ENCODE measurements around the gene SYT9. TPM values are rescaled to one million over a fixed set of nuclear protein-coding genes. Genes with fewer than 3 reads are reported as not detected.

The SYT9 gene
- total RNA-seq, 1 experiment from 2014 or later = not detected

DNA sequence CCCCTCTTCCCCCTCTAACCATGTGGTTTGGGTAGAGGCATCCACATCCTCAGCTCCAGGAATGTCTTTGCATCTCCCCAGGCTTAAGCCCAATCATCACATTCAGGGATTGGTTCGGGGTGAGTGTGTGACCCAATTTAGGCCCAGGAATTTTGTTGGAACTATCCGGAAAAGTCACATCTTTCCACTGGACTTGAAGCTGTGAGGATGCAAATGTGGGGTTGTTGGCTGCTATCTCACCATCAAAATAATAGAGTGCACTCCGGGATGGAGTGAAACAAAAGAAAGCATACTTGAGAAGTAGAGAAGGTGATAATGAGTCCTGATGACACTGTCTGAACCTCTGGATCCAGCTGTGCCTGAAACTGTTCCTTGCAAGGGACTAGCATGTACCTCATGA is 199.8 kb downstream of the SYT9 start:
- no TSS peak for BruUV-seq (replicated peaks)
- ChIA-PET CTCF (interaction anchor here (0.6 to 10.8 kb wide), 7 partner anchors 10 to 697 kb away, joined by 3 to 102 read pairs (median 4); no protein-coding TSS in a partner anchor), POLR2A (no interaction called here)
- DNase-seq (ENCODE audit: unreplicated experiment) = no peak
- intact Hi-C loops (cut with micrococcal nuclease) = no loop called here
- no peaks in the 10 kb centered on the region for H3K27me3 Mint-ChIP-seq (ENCODE audit: insufficient read depth, unreplicated experiment)
- H3K4me3 Mint-ChIP-seq (ENCODE audit: unreplicated experiment) = no peak overlapping the region
- H3K9me3 Mint-ChIP-seq (ENCODE audit: unreplicated experiment) = no peaks in the 10 kb centered on the region
- H3K27ac Mint-ChIP-seq (ENCODE audit: low read depth, unreplicated experiment) = no peak overlapping the region
- H3K4me1 Mint-ChIP-seq (ENCODE audit: insufficient read depth, unreplicated experiment) = no peaks in the 10 kb centered on the region
- TF ChIP-seq, protein P1, sequence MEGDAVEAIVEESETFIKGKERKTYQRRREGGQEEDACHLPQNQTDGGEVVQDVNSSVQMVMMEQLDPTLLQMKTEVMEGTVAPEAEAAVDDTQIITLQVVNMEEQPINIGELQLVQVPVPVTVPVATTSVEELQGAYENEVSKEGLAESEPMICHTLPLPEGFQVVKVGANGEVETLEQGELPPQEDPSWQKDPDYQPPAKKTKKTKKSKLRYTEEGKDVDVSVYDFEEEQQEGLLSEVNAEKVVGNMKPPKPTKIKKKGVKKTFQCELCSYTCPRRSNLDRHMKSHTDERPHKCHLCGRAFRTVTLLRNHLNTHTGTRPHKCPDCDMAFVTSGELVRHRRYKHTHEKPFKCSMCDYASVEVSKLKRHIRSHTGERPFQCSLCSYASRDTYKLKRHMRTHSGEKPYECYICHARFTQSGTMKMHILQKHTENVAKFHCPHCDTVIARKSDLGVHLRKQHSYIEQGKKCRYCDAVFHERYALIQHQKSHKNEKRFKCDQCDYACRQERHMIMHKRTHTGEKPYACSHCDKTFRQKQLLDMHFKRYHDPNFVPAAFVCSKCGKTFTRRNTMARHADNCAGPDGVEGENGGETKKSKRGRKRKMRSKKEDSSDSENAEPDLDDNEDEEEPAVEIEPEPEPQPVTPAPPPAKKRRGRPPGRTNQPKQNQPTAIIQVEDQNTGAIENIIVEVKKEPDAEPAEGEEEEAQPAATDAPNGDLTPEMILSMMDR (IDR thresholded peaks at IDR 0.05; ENCODE audit: unreplicated experiment) = no peak
- H3K36me3 Mint-ChIP-seq (ENCODE audit: insufficient read depth, unreplicated experiment) = no peaks in the 10 kb centered on the region

DNA sequence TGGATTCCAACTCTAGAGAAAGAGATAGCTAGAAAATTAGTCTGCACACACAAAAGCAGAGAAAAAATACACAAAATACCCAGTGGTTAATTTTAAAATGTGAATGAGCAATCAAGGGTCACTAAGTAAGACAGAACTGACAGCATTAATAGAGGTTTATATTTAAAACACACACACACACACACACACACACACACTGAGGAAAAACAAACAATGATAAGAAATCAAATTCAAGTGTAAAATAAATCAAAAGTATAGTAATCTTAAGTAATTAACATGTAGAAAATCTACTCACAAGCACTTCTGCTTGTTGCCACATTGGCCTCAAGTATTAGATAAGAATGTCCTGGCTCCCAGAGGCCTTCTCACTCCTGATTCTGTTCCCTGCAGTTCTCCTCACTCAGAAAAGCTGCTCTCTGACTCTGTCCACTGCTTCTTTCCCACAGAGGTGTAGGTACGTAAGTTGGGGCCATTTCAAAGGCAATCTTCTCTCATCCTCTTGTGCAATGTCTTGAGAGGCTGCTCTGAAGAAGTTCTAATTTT is 200.3 kb downstream of the SYT9 start:
- no TSS peak for BruUV-seq (replicated peaks)
- H3K27me3 Mint-ChIP-seq (ENCODE audit: insufficient read depth, unreplicated experiment) = no peaks in the 10 kb centered on the region
- no peaks in the 10 kb centered on the region for H3K9me3 Mint-ChIP-seq (ENCODE audit: unreplicated experiment)
- intact Hi-C loops (cut with micrococcal nuclease) = no loop called here
- H3K4me3 Mint-ChIP-seq (ENCODE audit: unreplicated experiment) = no peak overlapping the region
- CTCF ChIA-PET = interaction anchor here (0.7 to 10.8 kb wide), 5 partner anchors 10 to 697 kb away, joined by 3 to 102 read pairs (median 4); no protein-coding TSS in a partner anchor
- TF ChIP-seq, protein P1 (IDR thresholded peaks at IDR 0.05; ENCODE audit: unreplicated experiment) = no peak
- peaks cover 3% of the 10 kb centered on the region for H3K4me1 Mint-ChIP-seq (ENCODE audit: insufficient read depth, unreplicated experiment)
- no peak overlapping the region for H3K27ac Mint-ChIP-seq (ENCODE audit: low read depth, unreplicated experiment)
- DNase-seq (ENCODE audit: unreplicated experiment) = no peak
- no peaks in the 10 kb centered on the region for H3K36me3 Mint-ChIP-seq (ENCODE audit: insufficient read depth, unreplicated experiment)
- POLR2A ChIA-PET = no interaction called here

DNA sequence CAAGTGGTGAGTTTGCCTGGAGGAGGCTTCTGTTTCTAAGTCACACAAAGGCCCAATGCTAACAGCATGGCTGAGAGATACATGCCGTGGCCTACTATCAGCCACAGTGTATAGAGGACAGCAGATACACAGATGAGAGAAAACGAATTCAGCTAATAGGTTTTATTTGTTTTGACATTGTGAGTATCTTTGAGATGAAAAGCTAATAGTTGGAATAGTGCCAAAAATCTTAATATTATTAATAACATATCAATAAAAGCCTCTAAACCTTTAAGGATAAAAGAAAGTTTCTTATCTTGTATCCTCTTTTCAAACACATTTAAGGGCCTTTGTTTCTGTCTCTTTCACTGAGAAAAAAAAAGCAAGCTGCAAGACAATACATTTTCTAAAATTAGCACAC is 203.2 kb downstream of the SYT9 start:
- intact Hi-C loops (cut with micrococcal nuclease) = no loop called here
- no peak overlapping the region for H3K4me3 Mint-ChIP-seq (ENCODE audit: unreplicated experiment)
- CTCF ChIA-PET = interaction anchor here (0.6 to 10.8 kb wide), 7 partner anchors 9 to 359 kb away, joined by 3 to 102 read pairs (median 4); no protein-coding TSS in a partner anchor
- peaks cover 8% of the 10 kb centered on the region for H3K9me3 Mint-ChIP-seq (ENCODE audit: unreplicated experiment)
- no TSS peak for BruUV-seq (replicated peaks)
- no peak for DNase-seq (ENCODE audit: unreplicated experiment)
- no peaks in the 10 kb centered on the region for H3K36me3 Mint-ChIP-seq (ENCODE audit: insufficient read depth, unreplicated experiment)
- H3K4me1 Mint-ChIP-seq (ENCODE audit: insufficient read depth, unreplicated experiment) = peaks cover 7% of the 10 kb centered on the region
- peaks cover 12% of the 10 kb centered on the region for H3K27me3 Mint-ChIP-seq (ENCODE audit: insufficient read depth, unreplicated experiment)
- H3K27ac Mint-ChIP-seq (ENCODE audit: low read depth, unreplicated experiment) = no peak overlapping the region
- TF ChIP-seq, protein P1 (IDR thresholded peaks at IDR 0.05; ENCODE audit: unreplicated experiment) = no peak
- POLR2A ChIA-PET = no interaction called here

DNA sequence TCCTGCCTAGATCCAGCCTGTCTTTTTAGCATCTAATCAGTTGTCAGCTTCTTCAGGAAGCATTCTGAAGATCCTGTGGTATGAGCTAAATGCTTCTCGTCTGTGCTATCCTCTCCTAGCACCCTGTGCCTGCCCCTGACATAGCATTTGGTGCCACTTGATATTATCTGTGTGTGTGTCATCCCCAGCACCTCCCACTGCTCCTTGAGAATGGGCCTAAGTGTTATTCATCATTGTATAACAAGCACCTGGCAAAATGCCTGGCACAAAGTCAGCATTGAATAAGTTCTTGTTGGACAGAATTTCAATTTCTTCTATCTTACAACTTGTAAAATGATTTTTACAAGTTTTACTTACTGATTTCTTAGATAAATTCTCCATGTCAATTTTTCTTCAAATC is 205.5 kb downstream of the SYT9 start:
- ChIA-PET CTCF (interaction anchor here (0.6 to 10.8 kb wide), 5 partner anchors 15 to 803 kb away, joined by 3 to 102 read pairs (median 4); no protein-coding TSS in a partner anchor), POLR2A (interaction anchor here (0.9 kb wide), 1 partner anchor 220 kb away, joined by 3 read pairs; no protein-coding TSS in a partner anchor)
- Mint-ChIP-seq H3K27ac (ENCODE audit: low read depth, unreplicated experiment) (no peak overlapping the region), H3K36me3 (ENCODE audit: insufficient read depth, unreplicated experiment) (no peaks in the 10 kb centered on the region), H3K4me1 (ENCODE audit: insufficient read depth, unreplicated experiment) (peaks cover 7% of the 10 kb centered on the region), H3K4me3 (ENCODE audit: unreplicated experiment) (no peak overlapping the region), H3K9me3 (ENCODE audit: unreplicated experiment) (peaks cover 8% of the 10 kb centered on the region), H3K27me3 (ENCODE audit: insufficient read depth, unreplicated experiment) (peaks cover 12% of the 10 kb centered on the region)
- intact Hi-C loops (cut with micrococcal nuclease) = no loop called here
- TF ChIP-seq, protein P1 (IDR thresholded peaks at IDR 0.05; ENCODE audit: unreplicated experiment) = no peak
- BruUV-seq (replicated peaks) = no TSS peak
- peak; percentile 68 for DNase-seq (ENCODE audit: unreplicated experiment)

Measured in MCF 10A (cell line).